ENCODE measurements around the gene DEPDC5.

DEPDC5 gene

DNA sequence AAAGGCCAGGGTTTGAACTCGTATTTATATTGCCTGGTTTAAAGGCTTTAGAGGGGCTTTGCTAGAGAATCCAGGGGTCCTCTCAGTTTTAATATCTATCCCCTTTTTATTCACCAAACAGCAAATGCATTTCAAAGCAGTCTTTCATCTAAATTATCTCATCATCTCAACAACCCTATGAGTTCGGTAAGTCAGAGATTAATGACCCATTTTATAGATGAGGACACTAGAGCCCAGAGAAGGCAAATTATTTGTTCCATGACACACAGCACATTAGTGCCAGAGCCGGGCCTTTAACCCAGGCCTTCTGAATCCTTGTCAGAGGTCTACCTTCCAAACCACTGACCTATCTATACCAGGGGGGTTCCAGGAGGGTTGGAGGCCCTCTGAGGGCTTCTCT lies 173.7 kb downstream of the DEPDC5 start:
- no peak for DNase-seq

- DNase-seq = no peak
Measured at GRCh38 chr22:31929167-31929930, 175.5 kb downstream of the DEPDC5 start.

- DNase-seq = no peak
Measured at GRCh38 chr22:31932863-31933262, 179.0 kb downstream of the DEPDC5 start.

GRCh38 chr22:31933406-31933805 lies 179.6 kb downstream of the DEPDC5 start:
- no peak for DNase-seq

- DNase-seq = no peak
Measured at GRCh38 chr22:31933816-31934482, 180.1 kb downstream of the DEPDC5 start.

DNA sequence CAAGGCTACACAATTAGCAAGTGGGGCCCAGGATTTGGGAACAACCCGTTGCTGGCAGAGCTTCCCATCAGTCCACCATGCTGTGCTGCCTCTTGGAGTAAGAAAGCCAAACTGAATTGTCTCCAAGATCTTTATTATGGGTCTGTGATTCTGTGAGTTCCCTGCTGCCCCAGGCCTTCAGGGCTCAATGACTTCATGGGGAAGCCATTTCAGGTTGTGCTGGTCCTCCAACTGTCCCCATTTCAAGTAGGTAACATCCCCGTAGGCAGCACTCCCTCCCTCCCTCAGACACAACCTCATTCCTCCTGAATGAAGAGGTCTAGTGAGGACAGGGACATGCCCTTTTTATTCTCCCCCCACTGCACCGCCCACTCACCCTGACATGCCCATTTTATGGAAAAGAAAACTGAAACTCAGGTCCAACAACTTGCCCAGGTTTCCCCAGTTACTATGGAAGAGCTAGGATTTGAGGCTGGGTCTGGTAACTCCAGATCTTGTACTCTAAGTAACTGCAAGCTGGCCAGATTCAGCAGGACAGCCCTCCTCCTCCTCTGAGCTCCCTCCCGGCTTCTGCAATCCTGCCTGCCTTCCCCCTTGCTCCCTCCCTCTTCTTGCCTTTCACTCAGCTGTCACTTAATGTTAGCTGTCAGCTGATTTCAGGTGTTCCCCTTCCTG lies 182.3 kb downstream of the DEPDC5 start:
- no peak for DNase-seq

DNA sequence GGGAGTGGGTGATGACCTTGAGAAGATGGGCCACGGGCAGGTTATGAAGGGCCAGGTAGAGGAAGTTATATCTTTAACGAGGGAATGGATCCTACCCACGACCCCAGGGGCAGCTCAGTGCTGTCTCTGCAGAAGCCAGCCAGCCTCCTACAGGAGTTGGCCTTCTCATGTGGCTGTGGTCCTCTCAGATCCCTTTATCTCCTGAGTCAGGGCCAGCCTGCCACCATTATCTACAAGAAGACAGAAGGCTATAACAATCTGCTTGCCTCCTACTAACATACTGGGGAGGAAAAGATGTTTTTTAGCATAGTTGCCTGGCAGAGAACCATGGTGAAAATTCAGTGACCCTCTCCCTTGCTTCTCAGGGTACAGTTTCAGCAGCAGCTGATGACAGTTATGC lies 183.5 kb downstream of the DEPDC5 start:
- no peak for DNase-seq

GRCh38 chr22:31938296-31938695 lies 184.5 kb downstream of the DEPDC5 start:
- DNase-seq = no peak

- no peak for DNase-seq
Measured at GRCh38 chr22:31940506-31940905, 186.7 kb downstream of the DEPDC5 start.

GRCh38 chr22:31942091-31942490 lies 188.3 kb downstream of the DEPDC5 start:
- DNase-seq = no peak

- no peak for DNase-seq
Measured at GRCh38 chr22:31943206-31943977, 189.6 kb downstream of the DEPDC5 start.

DNA sequence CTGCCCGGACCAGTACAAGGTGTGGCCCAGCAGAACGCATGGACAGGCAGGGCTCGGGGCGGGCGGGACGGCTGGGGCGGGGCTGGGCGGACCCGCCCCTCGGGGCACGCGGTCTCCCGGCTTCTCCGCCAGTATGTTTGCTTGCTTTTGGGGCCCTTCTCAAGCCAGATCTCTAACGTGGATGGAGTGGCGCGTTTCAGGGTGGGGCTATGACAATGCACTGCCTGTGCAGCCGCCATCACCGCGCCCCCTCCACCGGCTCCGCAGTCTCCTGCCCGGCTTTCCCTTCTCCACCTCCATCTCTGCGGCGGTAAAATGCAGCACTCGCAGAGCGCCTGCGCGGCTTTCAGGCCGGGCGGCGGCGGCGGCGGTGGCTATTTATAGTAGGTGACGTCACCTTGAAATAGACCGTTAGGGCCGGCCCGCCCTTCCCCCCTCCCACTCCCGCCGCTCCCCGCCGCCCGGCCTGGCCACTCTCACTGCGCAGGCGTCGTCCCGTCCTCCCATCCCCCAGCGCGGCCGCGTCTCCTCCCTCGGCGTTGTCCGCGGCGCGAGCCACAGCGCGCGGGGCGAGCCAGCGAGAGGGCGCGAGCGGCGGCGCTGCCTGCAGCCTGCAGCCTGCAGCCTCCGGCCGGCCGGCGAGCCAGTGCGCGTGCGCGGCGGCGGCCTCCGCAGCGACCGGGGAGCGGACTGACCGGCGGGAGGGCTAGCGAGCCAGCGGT lies 190.3 kb downstream of the DEPDC5 start, which contains the start of gene YWHAH:
Gene YWHAH (plus strand): TSS at position 558 of the 722 bp plus-strand sequence. CDS start 199 bp downstream, outside the sequence.
- peak; percentile 89 for DNase-seq

GRCh38 chr22:31944700-31945442 lies 191.1 kb downstream of the DEPDC5 start:
- no peak for DNase-seq

DNA sequence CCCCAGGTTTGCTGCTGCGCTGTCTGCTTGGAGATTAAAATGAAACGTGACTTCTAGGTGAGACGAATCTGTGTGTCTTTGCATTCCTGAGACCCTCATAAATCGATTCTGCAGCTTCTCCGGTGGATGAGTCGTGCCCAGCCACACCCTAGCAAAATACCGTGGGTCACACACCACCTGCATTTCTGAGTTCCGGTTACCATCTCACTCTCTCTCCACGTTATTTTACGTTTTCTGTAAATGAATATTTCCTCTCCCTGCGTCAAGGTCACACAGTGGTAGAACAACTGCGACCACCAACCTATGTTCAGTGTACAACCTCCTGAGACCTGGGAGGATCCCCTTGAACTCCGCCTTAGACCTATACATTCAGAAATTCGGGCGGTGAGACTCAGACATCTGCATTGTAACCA lies 191.6 kb downstream of the DEPDC5 start:
- DNase-seq = no peak

GRCh38 chr22:31945971-31946680 lies 192.3 kb downstream of the DEPDC5 start:
- peak in 1 of 2 experiments; percentile 11 for DNase-seq

- DNase-seq = peak; percentile 59 to 65
Measured at GRCh38 chr22:31947296-31947695, 193.5 kb downstream of the DEPDC5 start.

GRCh38 chr22:31948002-31948401 lies 194.2 kb downstream of the DEPDC5 start:
- no peak for DNase-seq

- no peak for DNase-seq
Measured at GRCh38 chr22:31950226-31950625, 196.4 kb downstream of the DEPDC5 start.

- DNase-seq = no peak
Measured at GRCh38 chr22:31951194-31952093, 197.6 kb downstream of the DEPDC5 start.

- DNase-seq = peak in 1 of 2 experiments; percentile 38
Measured at GRCh38 chr22:31952094-31952401, 198.2 kb downstream of the DEPDC5 start.

Data from AML-193 (cell line).